Gastrocnemius medialis (tissue), 4 donors: ENCODE data around the gene SEC16A.

Source experiments
- POLR2A ChIP-seq, 2 donors: fragments of 450-650 bp; IDR thresholded peaks; one replicate each; pipeline ENCODE4 v1.6.1; 2017; ENCODE audit warnings: antibody characterized with exemption in 2 of 2, mild to moderate bottlenecking in 2 of 2, moderate library complexity in 2 of 2
- TF ChIP-seq, protein P1 (sequence below), 5 experiments: fragments of 450-650 bp in 3 of 5; fragments of 200-600 bp in 2 of 5; sonication (generic) in 2 of 5; IDR thresholded peaks in 4 of 5; conservative IDR thresholded peaks in 1 of 5; 1 replicate in 4 of 5; 2 replicates in 1 of 5; pipeline ENCODE4 v1.5.1; 2016 to 2019; ENCODE audit warnings: antibody characterized with exemption in 5 of 5, mild to moderate bottlenecking in 3 of 5, moderate library complexity in 3 of 5

DNA sequence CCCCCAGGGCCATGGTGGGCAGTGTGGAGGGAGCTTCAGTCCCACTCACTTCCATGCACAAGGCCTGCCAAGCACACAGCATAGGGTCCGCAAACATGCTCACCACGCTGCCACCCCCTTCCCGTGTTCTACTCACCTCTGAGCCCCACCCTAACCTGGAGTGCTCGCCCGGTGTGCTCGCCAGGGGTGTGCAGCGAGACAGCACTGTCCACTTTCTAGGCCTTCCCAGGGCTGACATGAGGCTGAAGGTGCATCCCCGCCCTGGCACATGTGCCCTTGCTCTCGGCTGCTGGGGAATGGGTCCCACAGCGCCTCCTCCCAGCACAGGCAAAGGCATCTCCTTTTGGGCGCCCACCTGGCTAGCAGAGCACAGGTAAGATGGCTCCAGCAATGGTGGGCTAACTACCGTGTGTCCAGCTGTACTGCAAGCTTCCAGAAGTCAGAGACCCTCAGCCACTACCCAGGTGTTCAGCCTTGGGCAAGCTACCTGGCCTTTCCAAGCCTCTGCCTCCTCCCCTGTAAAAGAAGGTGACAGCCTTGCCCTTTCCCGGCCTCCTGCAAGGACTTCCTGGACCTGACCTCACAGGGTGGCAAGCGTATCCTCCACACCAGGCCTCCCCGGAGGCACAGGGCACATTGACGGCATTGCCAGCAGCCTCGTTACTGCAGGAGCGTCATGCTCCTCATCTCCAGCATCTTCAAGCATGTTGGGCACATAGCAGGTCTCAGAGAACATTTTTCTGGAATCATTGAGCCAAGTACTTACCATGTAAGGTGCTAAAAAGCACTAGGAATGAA lies 4.2 kb upstream of the SEC16A start:
- TF ChIP-seq POLR2A (IDR thresholded peaks at IDR 0.05), result no peak
- TF ChIP-seq, protein P1, sequence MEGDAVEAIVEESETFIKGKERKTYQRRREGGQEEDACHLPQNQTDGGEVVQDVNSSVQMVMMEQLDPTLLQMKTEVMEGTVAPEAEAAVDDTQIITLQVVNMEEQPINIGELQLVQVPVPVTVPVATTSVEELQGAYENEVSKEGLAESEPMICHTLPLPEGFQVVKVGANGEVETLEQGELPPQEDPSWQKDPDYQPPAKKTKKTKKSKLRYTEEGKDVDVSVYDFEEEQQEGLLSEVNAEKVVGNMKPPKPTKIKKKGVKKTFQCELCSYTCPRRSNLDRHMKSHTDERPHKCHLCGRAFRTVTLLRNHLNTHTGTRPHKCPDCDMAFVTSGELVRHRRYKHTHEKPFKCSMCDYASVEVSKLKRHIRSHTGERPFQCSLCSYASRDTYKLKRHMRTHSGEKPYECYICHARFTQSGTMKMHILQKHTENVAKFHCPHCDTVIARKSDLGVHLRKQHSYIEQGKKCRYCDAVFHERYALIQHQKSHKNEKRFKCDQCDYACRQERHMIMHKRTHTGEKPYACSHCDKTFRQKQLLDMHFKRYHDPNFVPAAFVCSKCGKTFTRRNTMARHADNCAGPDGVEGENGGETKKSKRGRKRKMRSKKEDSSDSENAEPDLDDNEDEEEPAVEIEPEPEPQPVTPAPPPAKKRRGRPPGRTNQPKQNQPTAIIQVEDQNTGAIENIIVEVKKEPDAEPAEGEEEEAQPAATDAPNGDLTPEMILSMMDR (IDR thresholded peaks at IDR 0.05 in 4 of 5, conservative IDR thresholded peaks at IDR 0.05 in 1 of 5), result no peak
